Adrenal gland (tissue), 5 donors: ENCODE data around the gene UBA5.

Experiments
- POLR2A ChIP-seq, 2 donors: fragments of 450-650 bp; IDR thresholded peaks; one replicate each; pipeline ENCODE4 v1.6.1; 2017; ENCODE audit warnings: antibody characterized with exemption in 2 of 2, mild to moderate bottlenecking in 2 of 2, moderate library complexity in 1 of 2
- TF ChIP-seq, protein P1 (sequence below), 6 experiments: fragments of 450-650 bp in 4 of 6; fragments of 200-600 bp in 2 of 6; sonication (generic) in 1 of 6; IDR thresholded peaks; 1 replicate in 5 of 6; 2 replicates in 1 of 6; pipeline versions ENCODE4 v1.5.1 to v1.8.0; 2016 to 2021; ENCODE audit warnings: antibody characterized with exemption in 6 of 6, mild to moderate bottlenecking in 2 of 6, moderate library complexity in 1 of 6
- donor health status: DM: no; HTN: no; CAD: no.

GRCh38 chr3:132642539-132642847, 17.6 kb upstream of the UBA5 start:
- TF ChIP-seq POLR2A (IDR thresholded peaks at IDR 0.05), result no peak
- TF ChIP-seq, protein P1, sequence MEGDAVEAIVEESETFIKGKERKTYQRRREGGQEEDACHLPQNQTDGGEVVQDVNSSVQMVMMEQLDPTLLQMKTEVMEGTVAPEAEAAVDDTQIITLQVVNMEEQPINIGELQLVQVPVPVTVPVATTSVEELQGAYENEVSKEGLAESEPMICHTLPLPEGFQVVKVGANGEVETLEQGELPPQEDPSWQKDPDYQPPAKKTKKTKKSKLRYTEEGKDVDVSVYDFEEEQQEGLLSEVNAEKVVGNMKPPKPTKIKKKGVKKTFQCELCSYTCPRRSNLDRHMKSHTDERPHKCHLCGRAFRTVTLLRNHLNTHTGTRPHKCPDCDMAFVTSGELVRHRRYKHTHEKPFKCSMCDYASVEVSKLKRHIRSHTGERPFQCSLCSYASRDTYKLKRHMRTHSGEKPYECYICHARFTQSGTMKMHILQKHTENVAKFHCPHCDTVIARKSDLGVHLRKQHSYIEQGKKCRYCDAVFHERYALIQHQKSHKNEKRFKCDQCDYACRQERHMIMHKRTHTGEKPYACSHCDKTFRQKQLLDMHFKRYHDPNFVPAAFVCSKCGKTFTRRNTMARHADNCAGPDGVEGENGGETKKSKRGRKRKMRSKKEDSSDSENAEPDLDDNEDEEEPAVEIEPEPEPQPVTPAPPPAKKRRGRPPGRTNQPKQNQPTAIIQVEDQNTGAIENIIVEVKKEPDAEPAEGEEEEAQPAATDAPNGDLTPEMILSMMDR (IDR thresholded peaks at IDR 0.05), result peak in 2 of 6 experiments; percentile 3 to 18
